Peyer's patch (tissue), 4 donors: ENCODE data around the gene NANOG. TPM values are rescaled to one million over a fixed set of nuclear protein-coding genes. Genes with fewer than 3 reads are reported as not detected.
"Not testable (repeated sequence)": the region's sequence is repeated elsewhere in the genome, so short reads cannot be mapped to it uniquely, and the experiment has no call there.

Source experiments
- DNase-seq, 3 donors: peaks; one replicate each; pipeline ENCODE4 v3.0.0-alpha.2; 2017 to 2019
- H3K27ac ChIP-seq, 4 donors: fragments of 200-600 bp; sonication (generic); one replicate each; pipeline ENCODE4 v1.5.1; 2016 to 2019
- H3K27me3 ChIP-seq, 2 donors: fragments of 200-600 bp; sonication (generic); one replicate each; pipeline ENCODE4 v1.5.1; 2019
- H3K36me3 ChIP-seq, 3 donors: fragments of 200-600 bp; sonication (generic); one replicate each; pipeline ENCODE4 v1.5.1; 2016 to 2019
- H3K4me1 ChIP-seq, 4 donors: fragments of 200-600 bp; sonication (generic); one replicate each; pipeline ENCODE4 v1.5.1; 2016 to 2019
- H3K4me3 ChIP-seq, 4 donors: fragments of 200-600 bp; sonication (generic); 1 replicate in 3 of 4; 2 replicates in 1 of 4; pipeline ENCODE4 v1.5.1; 2016 to 2019; ENCODE audit warnings: mild to moderate bottlenecking in 1 of 4
- H3K9me3 ChIP-seq, 4 donors: fragments of 200-600 bp; sonication (generic); one replicate each; pipeline ENCODE4 v1.5.1; 2016 to 2019; ENCODE audit warnings: mild to moderate bottlenecking in 1 of 4
- POLR2A ChIP-seq, 2 donors: fragments of 450-650 bp; IDR thresholded peaks; one replicate each; pipeline ENCODE4 v1.5.1; 2017; ENCODE audit warnings: antibody characterized with exemption in 2 of 2, mild to moderate bottlenecking in 2 of 2, moderate library complexity in 2 of 2
- total RNA-seq, 4 donors: library from RNA; depleted of rRNA; stranded (reverse); fragments of >200 nt; gene quantifications; one replicate each; pipeline ENCODE4 v1.1.0, GENCODE V29; 2016
- TF ChIP-seq, protein P1 (sequence below), 6 experiments: fragments of 450-650 bp in 4 of 6; fragments of 200-600 bp in 2 of 6; sonication (generic) in 1 of 6; IDR thresholded peaks; one replicate each; pipeline ENCODE4 v1.5.1; 2017 to 2019; ENCODE audit warnings: antibody characterized with exemption in 6 of 6, mild to moderate bottlenecking in 3 of 6, moderate library complexity in 1 of 6

NANOG gene
- total RNA-seq, 4 donors from 2014 or later, result not detected

DNA sequence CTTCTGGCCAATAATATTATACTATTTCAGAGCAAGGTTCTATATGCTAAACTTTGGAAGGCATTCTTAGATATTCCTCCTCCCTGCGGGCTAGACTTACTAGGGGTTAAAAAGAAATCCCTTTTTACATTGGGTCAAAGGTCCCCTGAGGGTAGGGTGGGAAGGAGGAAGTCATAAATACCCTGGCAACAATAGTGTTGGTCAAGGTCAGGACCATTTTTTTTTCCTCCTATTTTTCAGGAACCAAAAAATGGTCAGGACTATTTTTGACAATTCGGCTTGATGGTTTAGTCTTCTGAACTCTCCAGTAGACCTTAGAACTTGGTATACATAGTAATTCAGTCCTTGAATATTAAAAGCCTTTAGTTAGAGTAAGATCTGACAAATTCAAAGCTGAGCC is 4.5 kb upstream of the NANOG start:
- Histone ChIP-seq H3K9me3 (no peaks in the 10 kb centered on the region), H3K27ac (no peak overlapping the region), H3K27me3 (no peaks in the 10 kb centered on the region), H3K4me1 (no peaks in the 10 kb centered on the region), H3K4me3 (no peak overlapping the region), H3K36me3 (no peaks in the 10 kb centered on the region)
- no peak for TF ChIP-seq POLR2A (IDR thresholded peaks at IDR 0.05)
- TF ChIP-seq, protein P1, sequence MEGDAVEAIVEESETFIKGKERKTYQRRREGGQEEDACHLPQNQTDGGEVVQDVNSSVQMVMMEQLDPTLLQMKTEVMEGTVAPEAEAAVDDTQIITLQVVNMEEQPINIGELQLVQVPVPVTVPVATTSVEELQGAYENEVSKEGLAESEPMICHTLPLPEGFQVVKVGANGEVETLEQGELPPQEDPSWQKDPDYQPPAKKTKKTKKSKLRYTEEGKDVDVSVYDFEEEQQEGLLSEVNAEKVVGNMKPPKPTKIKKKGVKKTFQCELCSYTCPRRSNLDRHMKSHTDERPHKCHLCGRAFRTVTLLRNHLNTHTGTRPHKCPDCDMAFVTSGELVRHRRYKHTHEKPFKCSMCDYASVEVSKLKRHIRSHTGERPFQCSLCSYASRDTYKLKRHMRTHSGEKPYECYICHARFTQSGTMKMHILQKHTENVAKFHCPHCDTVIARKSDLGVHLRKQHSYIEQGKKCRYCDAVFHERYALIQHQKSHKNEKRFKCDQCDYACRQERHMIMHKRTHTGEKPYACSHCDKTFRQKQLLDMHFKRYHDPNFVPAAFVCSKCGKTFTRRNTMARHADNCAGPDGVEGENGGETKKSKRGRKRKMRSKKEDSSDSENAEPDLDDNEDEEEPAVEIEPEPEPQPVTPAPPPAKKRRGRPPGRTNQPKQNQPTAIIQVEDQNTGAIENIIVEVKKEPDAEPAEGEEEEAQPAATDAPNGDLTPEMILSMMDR (IDR thresholded peaks at IDR 0.05), result no peak
- no peak for DNase-seq

DNA sequence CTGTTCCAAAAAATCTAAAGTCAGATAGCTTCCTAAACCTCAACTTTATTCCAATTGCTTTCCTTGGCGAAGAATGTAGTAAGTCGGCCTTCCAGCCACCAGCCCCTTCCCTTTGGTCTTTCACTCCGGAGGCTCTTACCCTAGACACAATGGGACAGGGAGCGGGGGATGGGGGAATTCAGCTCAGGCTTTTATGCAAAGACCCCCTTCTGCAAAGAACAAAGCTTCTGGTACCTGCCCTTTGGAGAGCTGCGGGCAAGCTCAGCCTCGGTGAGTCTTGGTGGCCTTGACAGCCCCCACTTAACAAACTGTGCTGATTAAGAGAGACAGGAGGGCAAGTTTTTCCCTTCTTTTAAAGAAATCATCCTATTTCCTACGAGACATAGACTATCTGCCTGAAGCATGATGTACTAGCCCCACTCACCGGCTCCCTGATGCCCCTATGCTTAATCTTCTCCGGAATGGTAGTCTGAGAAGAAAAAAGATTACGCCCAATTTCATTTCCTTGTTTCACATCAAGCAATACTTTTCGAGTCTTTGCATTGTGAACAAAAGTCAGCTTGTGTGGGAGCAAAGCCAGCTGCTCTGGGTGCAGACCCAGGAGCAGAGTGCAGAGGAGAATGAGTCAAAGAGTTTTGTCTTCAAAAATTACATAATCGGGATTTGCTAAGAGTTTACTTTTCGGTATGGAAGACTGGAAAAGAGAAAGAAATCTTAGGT is 1.5 kb upstream of the NANOG start:
- H3K9me3 ChIP-seq, result no peaks in the 10 kb centered on the region
- no peak for TF ChIP-seq POLR2A (IDR thresholded peaks at IDR 0.05)
- TF ChIP-seq, protein P1 (IDR thresholded peaks at IDR 0.05), result no peak
- H3K27ac ChIP-seq, result no peak overlapping the region
- DNase-seq, result no peak
- no peaks in the 10 kb centered on the region for H3K36me3 ChIP-seq
- no peak overlapping the region for H3K4me3 ChIP-seq
- H3K4me1 ChIP-seq, result no peaks in the 10 kb centered on the region
- no peaks in the 10 kb centered on the region for H3K27me3 ChIP-seq

DNA sequence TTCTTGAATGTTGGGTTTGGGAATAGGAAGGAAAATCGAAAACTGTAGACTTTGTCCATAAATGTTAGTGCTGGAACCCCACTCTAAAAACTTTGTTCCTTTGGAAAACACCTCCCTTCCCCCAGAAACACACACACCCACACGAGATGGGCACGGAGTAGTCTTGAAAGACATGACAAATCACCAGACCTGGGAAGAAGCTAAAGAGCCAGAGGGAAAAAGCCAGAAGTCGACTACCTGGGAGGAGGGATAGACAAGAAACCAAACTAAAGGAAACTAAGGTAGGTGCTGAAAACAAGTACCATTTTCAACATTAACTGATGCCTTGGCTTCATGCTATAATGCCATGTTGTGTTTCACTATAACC is 925 bp upstream of the NANOG start:
- no peak for DNase-seq
- Histone ChIP-seq H3K4me3 (no peak overlapping the region), H3K27ac (no peak overlapping the region), H3K27me3 (no peaks in the 10 kb centered on the region), H3K36me3 (no peaks in the 10 kb centered on the region), H3K9me3 (no peaks in the 10 kb centered on the region), H3K4me1 (no peaks in the 10 kb centered on the region)
- TF ChIP-seq POLR2A (IDR thresholded peaks at IDR 0.05), result no peak
- TF ChIP-seq, protein P1 (IDR thresholded peaks at IDR 0.05), result no peak

DNA sequence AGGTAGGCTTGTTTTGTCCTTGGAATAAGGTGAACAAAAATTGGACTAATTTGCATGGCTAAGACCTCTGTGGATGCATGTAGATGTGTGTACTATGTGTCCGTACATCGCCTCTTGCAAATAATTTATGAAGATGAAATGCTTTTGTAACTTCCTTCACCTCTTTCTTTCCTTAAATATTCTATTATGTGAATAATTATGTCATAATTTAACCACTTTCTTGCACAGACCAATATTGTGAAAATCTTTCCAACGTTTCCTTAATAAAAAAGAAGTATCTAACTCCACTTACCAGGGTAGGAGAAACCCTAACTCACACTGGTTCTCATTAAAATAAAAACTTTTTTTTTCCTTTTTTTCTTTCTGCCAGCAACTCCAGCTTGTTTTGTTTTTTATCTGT is 4.0 kb downstream of the NANOG start:
- no peak for DNase-seq
- H3K36me3 ChIP-seq, result no peaks in the 10 kb centered on the region
- no peaks in the 10 kb centered on the region for H3K9me3 ChIP-seq
- TF ChIP-seq, protein P1 (IDR thresholded peaks at IDR 0.05), result no peak
- no peak for TF ChIP-seq POLR2A (IDR thresholded peaks at IDR 0.05)
- H3K4me3 ChIP-seq, result no peak overlapping the region
- no peak overlapping the region for H3K27ac ChIP-seq
- H3K27me3 ChIP-seq, result no peaks in the 10 kb centered on the region
- no peaks in the 10 kb centered on the region for H3K4me1 ChIP-seq

DNA sequence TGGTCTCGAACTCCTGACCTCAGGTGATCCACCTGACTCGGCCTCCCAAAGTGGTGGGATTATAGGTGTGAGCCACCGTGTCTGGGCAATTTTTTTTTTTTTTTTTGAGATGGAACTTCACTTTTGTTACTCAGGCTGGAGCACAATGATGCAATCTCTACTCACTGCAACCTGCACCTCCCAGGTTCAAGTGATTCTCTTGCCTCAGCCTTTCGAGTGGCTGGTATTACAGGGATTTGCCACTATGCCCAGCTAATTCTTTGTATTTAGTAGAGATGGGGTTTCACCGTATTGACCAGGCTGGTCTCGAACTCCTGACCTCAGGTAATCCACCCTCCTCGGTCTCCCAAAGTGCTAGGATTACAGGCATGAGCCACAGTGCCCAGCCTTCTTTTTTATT is 8.1 kb downstream of the NANOG start:
- not testable (repeated sequence) for H3K36me3 ChIP-seq, H3K9me3 ChIP-seq, H3K27ac ChIP-seq, H3K27me3 ChIP-seq, H3K4me3 ChIP-seq, H3K4me1 ChIP-seq, DNase-seq

DNA sequence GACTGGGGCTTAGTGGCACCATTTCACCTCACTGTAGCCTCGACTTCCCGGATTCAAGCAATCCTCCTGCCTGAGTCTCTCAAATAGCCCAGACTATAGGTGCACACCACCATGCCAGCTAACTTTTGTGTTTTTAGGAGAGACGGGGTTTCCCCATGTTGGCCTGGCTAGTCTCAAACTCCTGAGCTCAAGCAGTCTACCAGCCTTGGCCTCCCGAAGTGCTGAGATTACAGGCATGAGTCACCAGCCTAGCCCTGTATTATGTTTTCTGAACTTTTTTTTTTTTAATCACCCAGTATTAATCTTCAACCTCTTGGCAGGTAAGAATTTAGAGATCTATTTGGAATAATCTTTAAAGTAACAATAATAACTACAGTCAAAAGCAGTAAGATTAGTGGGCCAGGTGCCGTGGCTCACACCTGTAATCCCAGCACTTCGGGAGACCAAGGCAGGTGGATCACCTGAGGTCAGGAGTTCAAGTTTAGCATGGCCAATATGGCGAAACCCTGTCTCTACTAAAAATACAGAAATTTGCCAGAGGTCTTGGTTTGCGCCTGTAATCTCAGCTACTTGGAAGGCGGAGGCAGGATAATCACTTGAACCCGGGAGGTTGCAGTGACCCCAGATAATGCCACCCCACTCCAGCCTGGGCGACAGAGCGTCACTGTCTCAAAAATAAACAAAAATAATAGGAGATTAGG is 8.6 kb downstream of the NANOG start:
- peak in 1 of 3 donors; percentile 46 for DNase-seq
- H3K9me3 ChIP-seq, result no peaks in the 10 kb centered on the region
- H3K4me1 ChIP-seq, result no peaks in the 10 kb centered on the region
- H3K36me3 ChIP-seq, result no peaks in the 10 kb centered on the region
- H3K27ac ChIP-seq, result no peak overlapping the region
- TF ChIP-seq POLR2A (IDR thresholded peaks at IDR 0.05), result no peak
- TF ChIP-seq, protein P1 (IDR thresholded peaks at IDR 0.05), result no peak
- H3K4me3 ChIP-seq, result no peak overlapping the region
- no peaks in the 10 kb centered on the region for H3K27me3 ChIP-seq

DNA sequence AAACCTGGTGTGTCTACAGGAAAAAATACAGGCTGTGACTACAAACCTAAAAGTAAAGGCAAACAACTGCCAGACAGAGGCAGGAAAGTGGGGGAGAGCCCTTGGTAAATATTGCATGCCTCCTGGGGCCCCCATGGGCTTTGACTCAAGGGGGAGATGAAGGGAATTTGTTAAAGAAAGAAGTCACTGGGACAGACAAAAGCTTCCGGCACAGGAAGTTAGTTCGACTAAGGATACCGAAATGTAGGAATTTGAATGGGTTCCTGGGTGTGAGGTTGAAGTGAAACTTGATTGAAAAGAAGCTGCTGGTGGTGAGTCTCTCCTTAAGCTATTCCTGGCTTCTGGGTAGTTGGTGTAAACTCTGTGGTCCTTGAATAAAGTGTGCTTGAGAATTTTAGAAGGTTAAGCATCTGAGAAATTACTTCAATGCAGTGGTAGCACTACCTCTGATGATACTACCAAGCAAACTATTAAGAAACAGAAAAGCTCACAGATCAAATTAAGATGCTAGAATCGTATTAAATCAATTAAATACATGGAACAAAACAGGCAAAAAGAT is 9.6 kb downstream of the NANOG start:
- DNase-seq, H3K4me3 ChIP-seq, H3K27ac ChIP-seq, H3K36me3 ChIP-seq, H3K27me3 ChIP-seq, H3K9me3 ChIP-seq, H3K4me1 ChIP-seq: not testable (repeated sequence)
